Immature natural killer cell (primary cell): ENCODE data around the gene KIF2A. TPM values are rescaled to one million over a fixed set of nuclear protein-coding genes. Genes with fewer than 3 reads are reported as not detected.

Source experiments
- polyA plus RNA-seq, 3 donors: library from polyadenylated mRNA; unstranded; fragments of 300-500 nt; fragmentation: Illumina TruSeq; gene quantifications; one replicate each; pipeline ENCODE4 v1.2.3, GENCODE V29; 2021

KIF2A gene
- polyA plus RNA-seq, 3 donors from 2014 or later, result 72.0 to 135 (median 103) TPM

Other genes with a start within 250 kb of the KIF2A start
- 10 to 100 TPM; 22.3 to 27.0 (median 26.3) TPM for gene DIMT1, start 97.7 kb downstream of the KIF2A start, polyA plus RNA-seq
- 10 to 100 TPM; 15.1 to 30.0 (median 25.3) TPM for gene IPO11, start 106.6 kb downstream of the KIF2A start, polyA plus RNA-seq